HCT116 (cell line): ENCODE measurements around the gene BANF1.
A peak's percentile ranks its signal among the peaks of the same experiment; 100 is the strongest.

Experiments
- CEBPB ChIP-seq: IDR thresholded peaks from 2 replicates; pipeline ENCODE4 v1.6.1; 2012; ENCODE audit warnings: low read depth
- CTCF ChIP-seq, 3 experiments: fragments of 200-600 bp in 1 of 3; sonication (generic) in 1 of 3; IDR thresholded peaks in 2 of 3; conservative IDR thresholded peaks in 1 of 3; 2 replicates each; pipeline ENCODE4 v1.5.1; 2012 to 2017; ENCODE audit warnings: low read depth in 2 of 3, low read length in 2 of 3, antibody characterized with exemption in 1 of 3, borderline replicate concordance in 1 of 3, control low read depth in 1 of 3, mild to moderate bottlenecking in 1 of 3, mixed read lengths in 1 of 3, mixed run types in 1 of 3, moderate library complexity in 1 of 3; ENCODE audit not compliant: insufficient read depth in 1 of 3
- EGR1 ChIP-seq: IDR thresholded peaks from 2 replicates; pipeline ENCODE4 v1.6.1; 2012; ENCODE audit warnings: low read depth
- EZH2 ChIP-seq: fragments of 200-600 bp; sonication (generic); IDR thresholded peaks from 2 replicates; pipeline ENCODE4 v1.6.1; 2017; ENCODE audit warnings: antibody characterized with exemption, mixed run types
- EZH2phosphoT487 ChIP-seq: fragments of 200-600 bp; IDR thresholded peaks from 2 replicates; pipeline ENCODE4 v1.6.1; 2018; ENCODE audit warnings: antibody characterized with exemption, borderline replicate concordance
- MAX ChIP-seq: IDR thresholded peaks from 2 replicates; pipeline ENCODE4 v1.6.1; 2012
- POLR2A ChIP-seq: IDR thresholded peaks from 2 replicates; pipeline ENCODE4 v1.7.0; 2011; ENCODE audit warnings: borderline replicate concordance; ENCODE audit not compliant: insufficient read depth, insufficient read length; ENCODE audit errors: extremely low read depth
- POLR2AphosphoS5 ChIP-seq: IDR thresholded peaks from 2 replicates; pipeline ENCODE4 v1.6.1; 2011; ENCODE audit warnings: mild to moderate bottlenecking, low read depth, low read length, moderate library complexity
- REST ChIP-seq: IDR thresholded peaks from 2 replicates; pipeline ENCODE4 v1.6.1; 2012; ENCODE audit warnings: low read depth
- SIN3A ChIP-seq: IDR thresholded peaks from 2 replicates; pipeline ENCODE4 v1.6.1; 2012; ENCODE audit warnings: low read depth
- SP1 ChIP-seq: IDR thresholded peaks from 2 replicates; pipeline ENCODE4 v1.6.1; 2012; ENCODE audit warnings: low read depth
- SRF ChIP-seq: IDR thresholded peaks from 2 replicates; pipeline ENCODE4 v1.6.1; 2012; ENCODE audit warnings: low read depth
- ZBTB33 ChIP-seq: IDR thresholded peaks from 2 replicates; pipeline ENCODE4 v1.6.1; 2011; ENCODE audit warnings: mild to moderate bottlenecking, low read length, moderate library complexity; ENCODE audit not compliant: insufficient replicate concordance; ENCODE audit errors: extremely low read depth
- ZNF274 ChIP-seq: fragments of 200-500 bp; sonication (Bioruptor generic); IDR thresholded peaks from 2 replicates; pipeline ENCODE4 v1.6.1; 2014; ENCODE audit warnings: mild to moderate bottlenecking, low read depth, low read length, inconsistent platforms

GRCh38 chr11:66001942-66002647 is at the start of gene BANF1, which contains the start of gene EIF1AD:
- no peak for TF ChIP-seq ZNF274
- TF ChIP-seq CTCF (IDR thresholded peaks at IDR 0.05 in 2 of 3, conservative IDR thresholded peaks at IDR 0.05 in 1 of 3; ENCODE audit: borderline replicate concordance in 1 of 3, insufficient read depth in 1 of 3, low read depth in 2 of 3, low read length in 2 of 3): no peak
- TF ChIP-seq CEBPB: no peak
- no peak for TF ChIP-seq REST
- TF ChIP-seq MAX: no peak
- peak; percentile 68 for TF ChIP-seq POLR2A
- peak; percentile 78; the same call in 1 of the 2 replicates for TF ChIP-seq POLR2AphosphoS5
- no peak for TF ChIP-seq SP1
- TF ChIP-seq EGR1: no peak
- no peak for TF ChIP-seq SIN3A
- TF ChIP-seq EZH2phosphoT487: no peak
- no peak for TF ChIP-seq EZH2
- no peak for TF ChIP-seq SRF
- TF ChIP-seq ZBTB33: peak; percentile 89
